Activated CD4-positive, alpha-beta T cell treated with anti-CD3 and anti-CD28 coated beads for 36 hours (primary cell): ENCODE results near the gene LCN10. TPM values are rescaled to one million over a fixed set of nuclear protein-coding genes. Genes with fewer than 3 reads are reported as not detected.
A peak's percentile ranks its signal among the peaks of the same experiment; 100 is the strongest.
"Not testable (repeated sequence)": the region's sequence is repeated elsewhere in the genome, so short reads cannot be mapped to it uniquely, and the experiment has no call there.

Experiments
- ATAC-seq: fragments of 200-7000 bp; cut with Tn5 transposase; one replicate; pipeline ENCODE4 v1.10.0; 2021; ENCODE audit warnings: mild to moderate bottlenecking, moderate library complexity
- CTCF ChIA-PET: fragments of 350-600 bp; sonication (Branson Sonifier 250); formaldehyde crosslinking; loops from one replicate; lab custom pipeline; 2021; ENCODE audit warnings: antibody characterized with exemption; lab: Charles Lee
- POLR2A ChIA-PET: fragments of 350-600 bp; sonication (Branson Sonifier 250); formaldehyde crosslinking; loops from one replicate; lab custom pipeline; 2021; ENCODE audit warnings: antibody characterized with exemption, inconsistent platforms; lab: Charles Lee
- DNase-seq: peaks from one replicate; pipeline ENCODE4 v3.0.0-alpha.2; 2020
- H3K27ac Mint-ChIP-seq: one replicate; pipeline ENCODE4 v1.8.0; 2021; ENCODE audit warnings: mixed read lengths
- H3K27me3 Mint-ChIP-seq: one replicate; pipeline ENCODE4 v1.8.0; 2021; ENCODE audit warnings: mixed read lengths
- H3K36me3 Mint-ChIP-seq: one replicate; pipeline ENCODE4 v1.8.0; 2021; ENCODE audit warnings: low read depth, mixed read lengths
- H3K4me1 Mint-ChIP-seq: one replicate; pipeline ENCODE4 v1.8.0; 2021; ENCODE audit warnings: mixed read lengths
- H3K4me3 Mint-ChIP-seq: one replicate; pipeline ENCODE4 v1.8.0; 2021; ENCODE audit warnings: mild to moderate bottlenecking, moderate library complexity, mixed read lengths
- H3K9me3 Mint-ChIP-seq: one replicate; pipeline ENCODE4 v1.8.0; 2021; ENCODE audit warnings: low read depth, mixed read lengths
- intact Hi-C, 2 experiments: fragments of 100-400 bp; cut with DNase I in 1 of 2; cut with micrococcal nuclease in 1 of 2; formaldehyde crosslinking; loops; one replicate each; pipeline versions ENCODE4 v1.14.2 to v1.15.1; 2022 to 2024; cut with DNase I, micrococcal nuclease
- total RNA-seq, 2 experiments: library from RNA; stranded (reverse); gene quantifications; one replicate each; pipeline ENCODE4 v1.2.3, GENCODE V29; 2021

Gene LCN10
- total RNA-seq, 2 experiments from 2014 or later = 0.71 to 1.2 TPM

DNA sequence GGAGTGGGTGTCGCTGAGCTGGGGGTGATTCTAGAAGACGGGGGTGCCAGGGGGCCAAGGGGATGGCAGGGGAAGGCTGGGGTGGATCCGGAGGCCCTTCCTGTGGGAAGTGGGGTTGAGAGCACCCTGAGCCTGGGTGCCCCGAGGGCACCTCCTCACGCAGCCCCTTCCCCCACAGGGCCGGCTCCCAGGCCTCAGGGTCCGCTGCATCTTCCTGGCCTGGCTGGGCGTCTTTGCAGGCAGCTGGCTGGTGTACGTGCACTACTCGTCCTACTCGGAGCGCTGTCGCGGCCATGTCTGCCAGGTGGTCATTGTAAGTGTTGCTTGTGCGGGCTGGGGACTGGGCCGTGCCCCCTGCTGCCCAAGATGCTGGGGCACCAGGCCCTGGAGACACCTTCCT is 25.3 kb downstream of the LCN10 start:
- intact Hi-C loops = no loop called here
- CTCF ChIA-PET = interaction anchor here (1.2 kb wide), 1 partner anchor 45 kb away, joined by 5 read pairs; no protein-coding TSS in a partner anchor
- ATAC-seq (no peak), DNase-seq (no peak)
- no peaks in the 10 kb centered on the region for H3K9me3 Mint-ChIP-seq
- H3K4me3 Mint-ChIP-seq = no peak overlapping the region
- no peak overlapping the region for H3K27ac Mint-ChIP-seq
- H3K27me3 Mint-ChIP-seq = peaks cover 14% of the 10 kb centered on the region
- POLR2A ChIA-PET = no interaction called here
- peaks cover 3% of the 10 kb centered on the region for H3K36me3 Mint-ChIP-seq
- H3K4me1 Mint-ChIP-seq = no peaks in the 10 kb centered on the region

DNA sequence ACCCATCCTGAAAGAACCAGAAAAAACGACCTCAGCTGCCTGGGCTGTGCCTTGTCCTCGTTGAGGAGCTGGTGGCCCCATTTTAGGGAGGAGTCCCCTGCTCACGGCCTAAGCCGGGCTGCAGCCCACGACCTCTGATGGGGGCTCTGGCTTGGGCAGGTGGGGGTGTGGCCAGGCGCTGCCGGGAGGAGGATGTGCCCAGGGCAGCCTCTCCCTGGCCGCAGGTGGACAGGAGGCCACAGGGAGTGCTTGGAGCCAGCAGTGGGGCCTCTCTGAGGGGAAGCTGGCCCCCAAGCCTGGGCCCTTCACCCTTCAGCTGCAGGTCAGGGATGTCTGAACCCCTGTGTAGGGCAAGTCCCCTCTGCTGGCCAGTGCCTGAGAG is 27.9 kb downstream of the LCN10 start:
- Mint-ChIP-seq H3K4me1 (peaks cover 2% of the 10 kb centered on the region), H3K27me3 (peaks cover 25% of the 10 kb centered on the region), H3K9me3 (no peaks in the 10 kb centered on the region), H3K27ac (no peak overlapping the region), H3K4me3 (no peak overlapping the region), H3K36me3 (no peaks in the 10 kb centered on the region)
- ChIA-PET POLR2A (interaction anchor here (1.4 kb wide), 1 partner anchor 12 kb away, joined by 3 read pairs; no protein-coding TSS in a partner anchor), CTCF (no interaction called here)
- DNase-seq = no peak
- ATAC-seq = no peak
- intact Hi-C loops = no loop called here

GRCh38 chr9:136714096-136714892 is 28.4 kb downstream of the LCN10 start:
- intact Hi-C loops = no loop called here
- Mint-ChIP-seq H3K36me3 (no peaks in the 10 kb centered on the region), H3K27ac (no peak overlapping the region), H3K4me3 (no peak overlapping the region), H3K9me3 (no peaks in the 10 kb centered on the region), H3K4me1 (peaks cover 2% of the 10 kb centered on the region), H3K27me3 (peaks cover 25% of the 10 kb centered on the region)
- POLR2A ChIA-PET = interaction anchor here (0.9 kb wide), 1 partner anchor 12 kb away, joined by 3 read pairs; no protein-coding TSS in a partner anchor
- DNase-seq = no peak
- no peak for ATAC-seq
- CTCF ChIA-PET = interaction anchor here (0.7 kb wide), 1 partner anchor 321 kb away, joined by 3 read pairs; no protein-coding TSS in a partner anchor

- ATAC-seq = no peak
- H3K27me3 Mint-ChIP-seq = peaks cover 27% of the 10 kb centered on the region
- no peak overlapping the region for H3K27ac Mint-ChIP-seq
- POLR2A ChIA-PET = interaction anchor here (0.9 to 1.1 kb wide), 2 partner anchors 13 to 15 kb away, joined by 3 read pairs; no protein-coding TSS in a partner anchor
- peaks cover 2% of the 10 kb centered on the region for H3K4me1 Mint-ChIP-seq
- DNase-seq = no peak
- no peak overlapping the region for H3K4me3 Mint-ChIP-seq
- H3K36me3 Mint-ChIP-seq = no peaks in the 10 kb centered on the region
- intact Hi-C loops = no loop called here
- no peaks in the 10 kb centered on the region for H3K9me3 Mint-ChIP-seq
- CTCF ChIA-PET = interaction anchor here (0.7 kb wide), 1 partner anchor 322 kb away, joined by 3 read pairs; no protein-coding TSS in a partner anchor
Observed at GRCh38 chr9:136713550-136713949, 29.2 kb downstream of the LCN10 start.

GRCh38 chr9:136712690-136713544 is 29.8 kb downstream of the LCN10 start:
- Mint-ChIP-seq H3K4me1 (peaks cover 2% of the 10 kb centered on the region), H3K9me3 (no peaks in the 10 kb centered on the region), H3K4me3 (no peak overlapping the region), H3K27ac (no peak overlapping the region), H3K36me3 (no peaks in the 10 kb centered on the region), H3K27me3 (peaks cover 27% of the 10 kb centered on the region)
- DNase-seq (no peak), ATAC-seq (no peak)
- ChIA-PET POLR2A (interaction anchor here (1.1 kb wide), 1 partner anchor 15 kb away, joined by 3 read pairs; no protein-coding TSS in a partner anchor), CTCF (no interaction called here)
- intact Hi-C loops = no loop called here

DNA sequence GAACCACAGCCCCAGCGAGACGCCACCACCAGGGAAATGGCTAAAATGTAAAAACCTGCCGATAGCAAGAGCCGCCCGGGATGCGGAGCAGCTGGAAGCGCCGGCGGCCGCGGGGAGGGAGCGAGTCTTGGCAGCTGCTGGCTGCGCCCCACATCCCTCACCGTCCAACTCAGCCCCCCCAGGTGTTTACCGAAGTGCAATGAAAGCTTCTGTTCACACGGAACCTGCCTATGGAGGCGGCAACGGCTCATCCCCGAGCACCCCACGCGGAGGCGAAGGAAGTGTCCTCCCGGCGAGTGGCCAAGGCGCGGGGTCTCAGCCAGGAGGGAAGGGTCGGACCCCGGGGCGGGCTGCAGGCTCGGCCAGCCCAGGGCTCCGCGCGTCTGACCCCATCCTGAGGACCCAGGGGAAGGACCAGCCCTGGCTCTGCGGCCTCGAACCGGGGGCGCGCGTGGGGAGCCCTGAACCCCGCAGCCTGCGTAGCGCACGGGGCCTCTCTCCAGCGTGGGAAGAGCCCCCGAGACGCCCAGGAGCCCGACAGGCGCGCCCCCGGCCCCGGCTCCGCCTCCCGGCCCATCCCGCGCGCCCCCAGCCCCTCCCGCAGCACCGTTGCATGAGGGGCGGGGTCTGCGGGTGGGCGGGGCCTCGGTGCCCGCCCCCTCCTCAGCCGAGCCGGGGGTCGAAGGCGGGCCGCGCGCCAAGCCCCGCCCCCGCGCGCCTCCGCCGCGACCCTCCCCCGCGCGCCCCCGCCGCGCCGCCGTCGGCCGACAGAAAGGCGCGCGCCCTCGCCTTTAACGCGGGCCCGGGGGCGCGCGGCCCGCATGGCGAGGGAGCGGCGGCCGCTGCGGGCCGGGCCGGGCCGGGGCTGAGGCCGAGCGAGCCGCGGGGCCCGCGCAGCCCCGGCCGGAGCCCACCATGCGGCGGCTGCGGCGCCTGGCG is 30.7 kb downstream of the LCN10 start, which contains the start of gene DIPK1B:
Gene DIPK1B (plus strand): TSS at position 822 of the 939 bp plus-strand sequence. CDS start 94 bp downstream, at position 916.
- H3K27me3 Mint-ChIP-seq = peaks cover 27% of the 10 kb centered on the region
- peaks cover 2% of the 10 kb centered on the region for H3K4me1 Mint-ChIP-seq
- peak within 1 kb of the TSS; percentile 14 for H3K4me3 Mint-ChIP-seq
- CTCF ChIA-PET = no interaction called here
- ATAC-seq = peak; percentile 26
- POLR2A ChIA-PET = no interaction called here
- intact Hi-C loops = no loop called here
- DNase-seq = peak; percentile 25
- no peak within 1 kb of the TSS for H3K27ac Mint-ChIP-seq
- H3K36me3 Mint-ChIP-seq = no peaks in the 10 kb centered on the region
- H3K9me3 Mint-ChIP-seq = no peaks in the 10 kb centered on the region

DNA sequence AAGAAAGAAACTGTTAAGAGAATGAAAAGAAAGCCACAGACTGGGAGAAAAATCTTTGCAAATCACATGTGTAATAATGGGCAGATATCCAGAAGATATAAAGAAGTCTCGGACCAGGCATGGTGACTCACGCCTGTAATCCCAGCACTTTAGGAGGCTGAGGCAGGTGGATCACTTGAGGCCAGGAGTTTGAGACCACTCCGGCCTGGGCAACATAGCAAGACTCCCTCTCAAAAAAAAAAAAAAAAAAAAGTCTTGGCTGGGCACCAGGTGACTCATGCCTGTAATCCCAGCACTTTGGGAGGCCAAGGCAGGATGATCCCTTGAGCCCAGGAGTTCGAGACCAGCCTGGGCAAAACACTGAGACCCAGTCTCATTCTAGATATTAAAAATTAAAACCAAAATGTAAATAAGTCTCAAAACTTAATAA is 31.5 kb downstream of the LCN10 start:
- H3K36me3 Mint-ChIP-seq, CTCF ChIA-PET, DNase-seq, H3K27ac Mint-ChIP-seq, H3K9me3 Mint-ChIP-seq, ATAC-seq, POLR2A ChIA-PET, intact Hi-C loops, H3K4me1 Mint-ChIP-seq: not testable (repeated sequence)
- peaks cover 27% of the 10 kb centered on the region for H3K27me3 Mint-ChIP-seq
- peak overlapping the region; percentile 14 for H3K4me3 Mint-ChIP-seq

DNA sequence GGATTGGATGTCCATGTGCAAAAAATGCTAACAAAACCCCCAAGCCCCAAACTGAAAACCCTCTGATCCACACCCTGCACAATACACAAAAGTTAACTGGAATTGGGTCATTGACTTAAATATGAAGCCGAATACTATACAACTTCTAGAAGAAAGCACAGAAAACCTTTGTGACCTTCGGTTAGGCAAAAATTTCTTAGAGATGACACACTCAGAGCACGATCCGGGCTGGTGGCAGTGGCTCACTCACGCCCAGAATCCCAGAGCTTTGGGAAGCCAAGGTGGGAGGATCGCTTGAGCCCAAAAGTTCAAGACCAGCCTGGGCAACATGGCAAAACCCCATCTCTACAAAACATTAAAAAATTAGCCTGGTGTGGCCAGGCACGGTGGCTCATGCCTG is 32.2 kb downstream of the LCN10 start:
- Mint-ChIP-seq H3K4me3 (no peak overlapping the region), H3K27me3 (peaks cover 28% of the 10 kb centered on the region), H3K9me3 (no peaks in the 10 kb centered on the region), H3K4me1 (peaks cover 2% of the 10 kb centered on the region), H3K27ac (no peak overlapping the region), H3K36me3 (no peaks in the 10 kb centered on the region)
- DNase-seq (no peak), ATAC-seq (no peak)
- POLR2A ChIA-PET = no interaction called here
- intact Hi-C loops = no loop called here
- CTCF ChIA-PET = no interaction called here

GRCh38 chr9:136709454-136710109 is 33.2 kb downstream of the LCN10 start:
- ChIA-PET CTCF (interaction anchor here (0.6 kb wide), 1 partner anchor 319 kb away, joined by 3 read pairs; no protein-coding TSS in a partner anchor), POLR2A (no interaction called here)
- H3K36me3 Mint-ChIP-seq = no peaks in the 10 kb centered on the region
- no peaks in the 10 kb centered on the region for H3K9me3 Mint-ChIP-seq
- ATAC-seq (no peak), DNase-seq (no peak)
- intact Hi-C loops = no loop called here
- peaks cover 30% of the 10 kb centered on the region for H3K27me3 Mint-ChIP-seq
- H3K4me1 Mint-ChIP-seq = peaks cover 2% of the 10 kb centered on the region
- no peak overlapping the region for H3K4me3 Mint-ChIP-seq
- H3K27ac Mint-ChIP-seq = no peak overlapping the region

- ChIA-PET CTCF (interaction anchor here (1.0 kb wide), 1 partner anchor 22 kb away, joined by 3 read pairs; no protein-coding TSS in a partner anchor), POLR2A (interaction anchor here (0.6 kb wide), 1 partner anchor 70 kb away, joined by 3 read pairs; no protein-coding TSS in a partner anchor)
- intact Hi-C loops = no loop called here
- no peak overlapping the region for H3K27ac Mint-ChIP-seq
- H3K4me1 Mint-ChIP-seq = peaks cover 2% of the 10 kb centered on the region
- no peaks in the 10 kb centered on the region for H3K36me3 Mint-ChIP-seq
- ATAC-seq (no peak), DNase-seq (no peak)
- H3K4me3 Mint-ChIP-seq = no peak overlapping the region
- H3K27me3 Mint-ChIP-seq = peaks cover 20% of the 10 kb centered on the region
- no peaks in the 10 kb centered on the region for H3K9me3 Mint-ChIP-seq
Observed at GRCh38 chr9:136707849-136708517, 34.8 kb downstream of the LCN10 start.
